H1 (cell line): ENCODE measurements around the gene LY6G5B.

Source experiments
- EP300 ChIP-seq, 2 experiments: IDR thresholded peaks; 1 replicate in 1 of 2; 2 replicates in 1 of 2; pipeline ENCODE4 v1.6.1; 2011 to 2012; ENCODE audit warnings: low read depth in 2 of 2, low read length in 2 of 2, mild to moderate bottlenecking in 2 of 2, borderline replicate concordance in 1 of 2, inconsistent platforms in 1 of 2, moderate library complexity in 1 of 2
- EZH2 ChIP-seq: fragments of 200-600 bp; sonication (generic); IDR thresholded peaks from 2 replicates; pipeline ENCODE4 v1.7.1; 2012; ENCODE audit warnings: low read depth, mild to moderate bottlenecking, moderate library complexity, low read length, inconsistent platforms; ENCODE audit not compliant: severe bottlenecking
- POLR2AphosphoS5 ChIP-seq: IDR thresholded peaks from 2 replicates; pipeline ENCODE4 v1.6.1; 2011; ENCODE audit warnings: low read depth, low read length
- YY1 ChIP-seq: IDR thresholded peaks from 2 replicates; pipeline ENCODE4 v1.6.1; 2011; ENCODE audit warnings: low read depth, mild to moderate bottlenecking, low read length
- TF ChIP-seq, protein P1 (sequence below), 3 experiments: IDR thresholded peaks; 1 replicate in 2 of 3; 2 replicates in 1 of 3; pipeline versions ENCODE4 v1.5.1 to v1.6.1; 2011; ENCODE audit warnings: low read length in 3 of 3, mild to moderate bottlenecking in 3 of 3, inconsistent platforms in 2 of 3, low read depth in 1 of 3, moderate library complexity in 1 of 3; ENCODE audit not compliant: insufficient read depth in 1 of 3; ENCODE audit errors: control extremely low read depth in 1 of 3
- TF ChIP-seq, protein P2 (sequence below): IDR thresholded peaks from 2 replicates; pipeline ENCODE4 v1.6.1; 2012; ENCODE audit warnings: inconsistent platforms
- TF ChIP-seq, protein P3 (sequence below): IDR thresholded peaks from 2 replicates; pipeline ENCODE4 v1.6.1; 2011; ENCODE audit warnings: low read depth, mild to moderate bottlenecking, low read length; ENCODE audit not compliant: insufficient read depth

DNA sequence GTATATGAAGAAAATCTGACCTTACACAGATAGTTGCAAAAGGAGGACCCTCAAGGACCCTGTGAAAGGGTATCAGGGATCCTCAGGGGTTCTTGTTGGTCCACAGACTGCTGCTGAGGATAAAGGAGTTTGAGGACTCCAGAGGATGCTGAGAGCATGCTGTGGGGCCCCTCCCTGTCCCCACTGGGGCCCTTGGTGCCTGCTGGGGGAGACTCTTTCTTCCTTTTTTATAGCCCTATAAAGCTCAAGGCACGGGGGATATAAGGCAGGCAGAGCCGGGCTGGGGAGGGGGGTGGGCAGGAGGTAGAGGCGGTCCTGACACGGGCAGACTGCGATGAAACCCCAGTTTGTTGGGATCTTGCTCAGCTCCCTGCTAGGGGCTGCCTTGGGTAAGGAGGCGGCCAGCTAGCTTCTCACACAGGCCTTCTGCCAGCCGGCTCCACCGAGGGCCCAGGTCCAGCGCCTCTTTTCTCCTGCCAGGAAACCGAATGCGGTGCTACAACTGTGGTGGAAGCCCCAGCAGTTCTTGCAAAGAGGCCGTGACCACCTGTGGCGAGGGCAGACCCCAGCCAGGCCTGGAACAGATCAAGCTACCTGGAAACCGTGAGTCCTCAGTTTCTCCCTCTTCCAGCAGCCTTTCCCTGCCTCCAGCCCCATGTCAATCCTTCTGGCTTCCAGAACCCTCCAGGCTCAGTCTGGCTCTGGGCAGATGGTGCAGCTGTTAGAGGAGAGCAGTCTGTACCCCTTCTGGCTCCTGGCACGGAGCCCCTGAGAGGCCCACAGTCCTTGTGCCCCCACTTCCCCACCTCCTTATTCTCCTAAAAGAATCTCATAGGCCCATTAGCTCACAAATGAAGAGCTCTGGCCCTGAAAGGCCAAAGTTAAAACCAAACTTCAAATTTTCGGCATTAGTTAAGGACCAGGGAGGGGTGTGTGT is 45.5 kb downstream of the LY6G5B start, which contains the start of gene LY6G6D:
- TF ChIP-seq, protein P1, sequence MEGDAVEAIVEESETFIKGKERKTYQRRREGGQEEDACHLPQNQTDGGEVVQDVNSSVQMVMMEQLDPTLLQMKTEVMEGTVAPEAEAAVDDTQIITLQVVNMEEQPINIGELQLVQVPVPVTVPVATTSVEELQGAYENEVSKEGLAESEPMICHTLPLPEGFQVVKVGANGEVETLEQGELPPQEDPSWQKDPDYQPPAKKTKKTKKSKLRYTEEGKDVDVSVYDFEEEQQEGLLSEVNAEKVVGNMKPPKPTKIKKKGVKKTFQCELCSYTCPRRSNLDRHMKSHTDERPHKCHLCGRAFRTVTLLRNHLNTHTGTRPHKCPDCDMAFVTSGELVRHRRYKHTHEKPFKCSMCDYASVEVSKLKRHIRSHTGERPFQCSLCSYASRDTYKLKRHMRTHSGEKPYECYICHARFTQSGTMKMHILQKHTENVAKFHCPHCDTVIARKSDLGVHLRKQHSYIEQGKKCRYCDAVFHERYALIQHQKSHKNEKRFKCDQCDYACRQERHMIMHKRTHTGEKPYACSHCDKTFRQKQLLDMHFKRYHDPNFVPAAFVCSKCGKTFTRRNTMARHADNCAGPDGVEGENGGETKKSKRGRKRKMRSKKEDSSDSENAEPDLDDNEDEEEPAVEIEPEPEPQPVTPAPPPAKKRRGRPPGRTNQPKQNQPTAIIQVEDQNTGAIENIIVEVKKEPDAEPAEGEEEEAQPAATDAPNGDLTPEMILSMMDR (IDR thresholded peaks at IDR 0.05; ENCODE audit: control extremely low read depth in 1 of 3, insufficient read depth in 1 of 3, low read depth in 1 of 3, low read length in 3 of 3): no peak
- TF ChIP-seq, protein P2, sequence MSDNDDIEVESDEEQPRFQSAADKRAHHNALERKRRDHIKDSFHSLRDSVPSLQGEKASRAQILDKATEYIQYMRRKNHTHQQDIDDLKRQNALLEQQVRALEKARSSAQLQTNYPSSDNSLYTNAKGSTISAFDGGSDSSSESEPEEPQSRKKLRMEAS: no peak
- TF ChIP-seq YY1 (no peak), EP300 (IDR thresholded peaks at IDR 0.05; ENCODE audit: borderline replicate concordance in 1 of 2, low read depth in 2 of 2, low read length in 2 of 2) (no peak), POLR2AphosphoS5 (no peak), EZH2 (no peak)
- TF ChIP-seq, protein P3, sequence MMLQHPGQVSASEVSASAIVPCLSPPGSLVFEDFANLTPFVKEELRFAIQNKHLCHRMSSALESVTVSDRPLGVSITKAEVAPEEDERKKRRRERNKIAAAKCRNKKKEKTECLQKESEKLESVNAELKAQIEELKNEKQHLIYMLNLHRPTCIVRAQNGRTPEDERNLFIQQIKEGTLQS: no peak
